ENCODE data around the gene CHST12. TPM values are rescaled to one million over a fixed set of nuclear protein-coding genes. Genes with fewer than 3 reads are reported as not detected.

Gene CHST12
- total RNA-seq, 1 experiment from 2014 or later: 12.9 TPM

GRCh38 chr7:2379161-2379560, 24.2 kb upstream of the CHST12 start:
- H3K27ac ChIP-seq (ENCODE audit: low read length): no peak overlapping the region
- ChIA-PET POLR2A (ENCODE audit: unreplicated experiment) (no interaction called here), CTCF (no interaction called here)
- H3K27me3 ChIP-seq (ENCODE audit: low read length): no peaks in the 10 kb centered on the region
- H3K9ac ChIP-seq (ENCODE audit: low read length): no peak overlapping the region
- intact Hi-C loops (cut with micrococcal nuclease): no loop called here
- ATAC-seq (no peak), DNase-seq (no peak)
- no peak overlapping the region for H3K4me3 ChIP-seq (ENCODE audit: low read length)
- peaks cover 57% of the 10 kb centered on the region for H3K36me3 ChIP-seq (ENCODE audit: low read depth, low read length)
- no peak overlapping the region for H2AFZ ChIP-seq (ENCODE audit: low read length)
- no peak overlapping the region for H3K4me2 ChIP-seq (ENCODE audit: low read length)
- TF ChIP-seq CTCF (conservative IDR thresholded peaks at IDR 0.05; ENCODE audit: low read depth, low read length) (no peak), EZH2 (IDR thresholded peaks at IDR 0.05; ENCODE audit: low read length, unreplicated experiment) (no peak), EZH2phosphoT487 (IDR thresholded peaks at IDR 0.05; ENCODE audit: borderline replicate concordance, low read length) (no peak)
- no peaks in the 10 kb centered on the region for H3K9me3 ChIP-seq (ENCODE audit: low read length)
- H3K9me2 ChIP-seq (replicated peaks; ENCODE audit: low read length): no peaks in the 10 kb centered on the region
- no TSS peak for BruUV-seq (replicated peaks)
- H3K4me1 ChIP-seq (ENCODE audit: insufficient read depth, low read length): no peaks in the 10 kb centered on the region
- peaks cover 33% of the 10 kb centered on the region for H3K79me2 ChIP-seq (ENCODE audit: low read length)
- peaks cover 29% of the 10 kb centered on the region for H4K20me1 ChIP-seq (ENCODE audit: low read length)
- H3F3A ChIP-seq (ENCODE audit: low read length, unreplicated experiment): no peaks in the 10 kb centered on the region

GRCh38 chr7:2379821-2380450, 23.5 kb upstream of the CHST12 start:
- Histone ChIP-seq H3K27me3 (ENCODE audit: low read length) (no peaks in the 10 kb centered on the region), H3F3A (ENCODE audit: low read length, unreplicated experiment) (no peaks in the 10 kb centered on the region), H3K4me2 (ENCODE audit: low read length) (no peak overlapping the region), H3K4me3 (ENCODE audit: low read length) (no peak overlapping the region), H3K9me2 (replicated peaks; ENCODE audit: low read length) (no peaks in the 10 kb centered on the region), H3K4me1 (ENCODE audit: insufficient read depth, low read length) (no peaks in the 10 kb centered on the region), H3K79me2 (ENCODE audit: low read length) (peaks cover 25% of the 10 kb centered on the region), H3K9ac (ENCODE audit: low read length) (no peak overlapping the region), H2AFZ (ENCODE audit: low read length) (no peak overlapping the region), H4K20me1 (ENCODE audit: low read length) (peaks cover 26% of the 10 kb centered on the region), H3K9me3 (ENCODE audit: low read length) (no peaks in the 10 kb centered on the region), H3K27ac (ENCODE audit: low read length) (no peak overlapping the region), H3K36me3 (ENCODE audit: low read depth, low read length) (peaks cover 49% of the 10 kb centered on the region)
- ChIA-PET POLR2A (ENCODE audit: unreplicated experiment) (no interaction called here), CTCF (no interaction called here)
- no TSS peak for BruUV-seq (replicated peaks)
- intact Hi-C loops (cut with micrococcal nuclease): no loop called here
- no peak for ATAC-seq
- no peak for TF ChIP-seq EZH2 (IDR thresholded peaks at IDR 0.05; ENCODE audit: low read length, unreplicated experiment)
- TF ChIP-seq EZH2phosphoT487 (IDR thresholded peaks at IDR 0.05; ENCODE audit: borderline replicate concordance, low read length): no peak
- TF ChIP-seq CTCF (conservative IDR thresholded peaks at IDR 0.05; ENCODE audit: low read depth, low read length): no peak
- no peak for DNase-seq

DNA sequence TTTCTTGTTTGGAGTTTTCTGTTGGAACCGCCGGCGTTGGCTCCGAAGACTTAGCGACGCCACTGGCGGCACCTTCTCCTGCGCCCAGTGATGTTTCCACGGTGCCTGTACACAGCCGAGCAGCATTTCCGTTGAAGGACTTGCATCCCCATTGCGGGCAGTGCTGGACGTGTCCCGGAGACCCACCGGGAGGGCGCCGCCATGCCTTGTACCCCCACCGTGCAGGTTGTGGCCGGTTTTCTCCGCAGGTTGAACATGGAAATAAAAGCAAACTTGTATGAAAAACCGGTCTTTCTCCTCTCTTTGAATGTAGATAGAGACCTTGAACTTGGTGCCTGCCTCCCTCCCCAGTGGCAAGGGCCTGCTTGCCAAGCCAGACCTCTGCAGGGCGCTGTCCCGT, 22.9 kb upstream of the CHST12 start:
- Histone ChIP-seq H3F3A (ENCODE audit: low read length, unreplicated experiment) (no peaks in the 10 kb centered on the region), H3K79me2 (ENCODE audit: low read length) (peaks cover 20% of the 10 kb centered on the region), H3K36me3 (ENCODE audit: low read depth, low read length) (peaks cover 44% of the 10 kb centered on the region), H3K4me2 (ENCODE audit: low read length) (no peak overlapping the region), H3K4me3 (ENCODE audit: low read length) (no peak overlapping the region), H3K9me3 (ENCODE audit: low read length) (no peaks in the 10 kb centered on the region), H3K9me2 (replicated peaks; ENCODE audit: low read length) (no peaks in the 10 kb centered on the region), H3K9ac (ENCODE audit: low read length) (no peak overlapping the region), H3K27ac (ENCODE audit: low read length) (no peak overlapping the region), H3K27me3 (ENCODE audit: low read length) (no peaks in the 10 kb centered on the region), H2AFZ (ENCODE audit: low read length) (no peak overlapping the region), H3K4me1 (ENCODE audit: insufficient read depth, low read length) (no peaks in the 10 kb centered on the region), H4K20me1 (ENCODE audit: low read length) (peaks cover 21% of the 10 kb centered on the region)
- DNase-seq (no peak), ATAC-seq (no peak)
- intact Hi-C loops (cut with micrococcal nuclease): no loop called here
- BruUV-seq (replicated peaks): no TSS peak
- CTCF ChIA-PET: no interaction called here
- no peak for TF ChIP-seq EZH2phosphoT487 (IDR thresholded peaks at IDR 0.05; ENCODE audit: borderline replicate concordance, low read length)
- TF ChIP-seq EZH2 (IDR thresholded peaks at IDR 0.05; ENCODE audit: low read length, unreplicated experiment): no peak
- no peak for TF ChIP-seq CTCF (conservative IDR thresholded peaks at IDR 0.05; ENCODE audit: low read depth, low read length)
- POLR2A ChIA-PET (ENCODE audit: unreplicated experiment): no interaction called here
